ENCODE results near the gene HDGFL2. TPM values are rescaled to one million over a fixed set of nuclear protein-coding genes. Genes with fewer than 3 reads are reported as not detected.

The HDGFL2 gene
- total and polyA plus RNA-seq, 10 of the 15 experiments (the other 5 are each of a cell fraction or from before 2014, with no cell fraction given) = 0.16 to 56.9 (median 25.3) TPM

GRCh38 chr19:4474514-4475022, 2.5 kb downstream of the HDGFL2 start (continued):
- TF ChIP-seq, protein P1, sequence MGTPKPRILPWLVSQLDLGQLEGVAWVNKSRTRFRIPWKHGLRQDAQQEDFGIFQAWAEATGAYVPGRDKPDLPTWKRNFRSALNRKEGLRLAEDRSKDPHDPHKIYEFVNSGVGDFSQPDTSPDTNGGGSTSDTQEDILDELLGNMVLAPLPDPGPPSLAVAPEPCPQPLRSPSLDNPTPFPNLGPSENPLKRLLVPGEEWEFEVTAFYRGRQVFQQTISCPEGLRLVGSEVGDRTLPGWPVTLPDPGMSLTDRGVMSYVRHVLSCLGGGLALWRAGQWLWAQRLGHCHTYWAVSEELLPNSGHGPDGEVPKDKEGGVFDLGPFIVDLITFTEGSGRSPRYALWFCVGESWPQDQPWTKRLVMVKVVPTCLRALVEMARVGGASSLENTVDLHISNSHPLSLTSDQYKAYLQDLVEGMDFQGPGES (IDR thresholded peaks at IDR 0.05) = peak; percentile 62; the same call in 1 of the 2 replicates
- peak; percentile 53; the same call in 1 of the 2 replicates for TF ChIP-seq IKZF1 (conservative IDR thresholded peaks at IDR 0.05)
- TF ChIP-seq TAF1 (IDR thresholded peaks at IDR 0.05; ENCODE audit: borderline replicate concordance, low read depth, low read length) = no peak
- TF ChIP-seq DPF2 (IDR thresholded peaks at IDR 0.05) = peak; percentile 94
- TF ChIP-seq, protein P2, sequence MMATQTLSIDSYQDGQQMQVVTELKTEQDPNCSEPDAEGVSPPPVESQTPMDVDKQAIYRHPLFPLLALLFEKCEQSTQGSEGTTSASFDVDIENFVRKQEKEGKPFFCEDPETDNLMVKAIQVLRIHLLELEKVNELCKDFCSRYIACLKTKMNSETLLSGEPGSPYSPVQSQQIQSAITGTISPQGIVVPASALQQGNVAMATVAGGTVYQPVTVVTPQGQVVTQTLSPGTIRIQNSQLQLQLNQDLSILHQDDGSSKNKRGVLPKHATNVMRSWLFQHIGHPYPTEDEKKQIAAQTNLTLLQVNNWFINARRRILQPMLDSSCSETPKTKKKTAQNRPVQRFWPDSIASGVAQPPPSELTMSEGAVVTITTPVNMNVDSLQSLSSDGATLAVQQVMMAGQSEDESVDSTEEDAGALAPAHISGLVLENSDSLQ (IDR thresholded peaks at IDR 0.05) = peak; percentile 99
- 0 out of 2 replicates have a peak, but pooled peaks have one; percentile 29 for TF ChIP-seq CREB1 (IDR thresholded peaks at IDR 0.05; ENCODE audit: low read depth)
- TF ChIP-seq E4F1 (IDR thresholded peaks at IDR 0.05; ENCODE audit: borderline replicate concordance, partially characterized antibody) = peak; percentile 48
- TF ChIP-seq, protein P3, sequence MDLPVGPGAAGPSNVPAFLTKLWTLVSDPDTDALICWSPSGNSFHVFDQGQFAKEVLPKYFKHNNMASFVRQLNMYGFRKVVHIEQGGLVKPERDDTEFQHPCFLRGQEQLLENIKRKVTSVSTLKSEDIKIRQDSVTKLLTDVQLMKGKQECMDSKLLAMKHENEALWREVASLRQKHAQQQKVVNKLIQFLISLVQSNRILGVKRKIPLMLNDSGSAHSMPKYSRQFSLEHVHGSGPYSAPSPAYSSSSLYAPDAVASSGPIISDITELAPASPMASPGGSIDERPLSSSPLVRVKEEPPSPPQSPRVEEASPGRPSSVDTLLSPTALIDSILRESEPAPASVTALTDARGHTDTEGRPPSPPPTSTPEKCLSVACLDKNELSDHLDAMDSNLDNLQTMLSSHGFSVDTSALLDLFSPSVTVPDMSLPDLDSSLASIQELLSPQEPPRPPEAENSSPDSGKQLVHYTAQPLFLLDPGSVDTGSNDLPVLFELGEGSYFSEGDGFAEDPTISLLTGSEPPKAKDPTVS (IDR thresholded peaks at IDR 0.05; ENCODE audit: low read depth, low read length) = no peak
- TF ChIP-seq GABPA (IDR thresholded peaks at IDR 0.05; ENCODE audit: low read depth) = peak; percentile 90

Data from GM12878 (cell line).